H1 (cell line): ENCODE results near the gene EIPR1. TPM values are rescaled to one million over a fixed set of nuclear protein-coding genes. Genes with fewer than 3 reads are reported as not detected.

Experiments
- CTCF ChIA-PET: fragments of 300-600 bp; sonication (Branson Sonifier 250); formaldehyde crosslinking; loops from one replicate; lab custom pipeline; 2021; ENCODE audit not compliant: partially characterized antibody; lab: Charles Lee
- POLR2A ChIA-PET: fragments of 300-600 bp; sonication (Branson Sonifier 250); formaldehyde crosslinking; loops from one replicate; lab custom pipeline; 2021; ENCODE audit warnings: inconsistent platforms; ENCODE audit not compliant: partially characterized antibody; lab: Charles Lee
- DNase-seq, 2 experiments: peaks; one replicate each; pipeline versions ENCODE4 v3.0.0 to v3.0.0-alpha.2; 2010 to 2022; ENCODE audit warnings: low spot score in 2 of 2, low read depth in 1 of 2, mixed read lengths in 1 of 2
- FAIRE-seq: peaks from 2 replicates; lab custom pipeline; 2011; peaks lifted over from hg19 to GRCh38; lab: Jason Lieb, UNC
- H2AFZ ChIP-seq: 2 replicates; pipeline ENCODE4 v1.8.1; 2012; ENCODE audit warnings: low read length, inconsistent platforms
- H2AK5ac ChIP-seq: 2 replicates; pipeline ENCODE4 v1.6.1; 2013; ENCODE audit warnings: low read depth, low read length
- H2BK120ac ChIP-seq: replicated peaks from 2 replicates; pipeline ENCODE3; 2013; ENCODE audit warnings: low read depth, low read length, inconsistent platforms
- H2BK12ac ChIP-seq: 2 replicates; pipeline ENCODE4 v1.6.1; 2013; ENCODE audit warnings: low read depth, low read length
- H2BK15ac ChIP-seq: 2 replicates; pipeline ENCODE4 v1.6.1; 2013; ENCODE audit warnings: low read length
- H2BK20ac ChIP-seq: 2 replicates; pipeline ENCODE4 v1.6.1; 2013; ENCODE audit warnings: low read length
- H2BK5ac ChIP-seq: 2 replicates; pipeline ENCODE4 v1.6.1; 2013; ENCODE audit warnings: low read depth, low read length
- H3K14ac ChIP-seq: 2 replicates; pipeline ENCODE4 v1.6.1; 2013; ENCODE audit warnings: inconsistent platforms; ENCODE audit not compliant: insufficient read length
- H3K18ac ChIP-seq: 2 replicates; pipeline ENCODE4 v1.6.1; 2013; ENCODE audit warnings: low read length; ENCODE audit errors: extremely low read depth
- H3K23ac ChIP-seq: 2 replicates; pipeline ENCODE4 v1.6.1; 2013; ENCODE audit warnings: inconsistent platforms; ENCODE audit not compliant: insufficient read length
- H3K23me2 ChIP-seq: 2 replicates; pipeline ENCODE4 v1.6.1; 2013; ENCODE audit warnings: low read depth, low read length
- H3K27ac ChIP-seq: 2 replicates; pipeline ENCODE4 v1.6.1; 2011; ENCODE audit warnings: low read depth, low read length, inconsistent platforms
- H3K27me3 ChIP-seq, 4 experiments: replicated peaks in 1 of 4; 1 replicate in 1 of 4; 2 replicates in 3 of 4; pipeline versions ENCODE4 v1.6.1 to v1.8.1; 2011 to 2013; ENCODE audit warnings: low read length in 3 of 4, mild to moderate bottlenecking in 3 of 4, inconsistent platforms in 2 of 4, mixed read lengths in 2 of 4, moderate library complexity in 1 of 4; ENCODE audit not compliant: control insufficient read depth in 3 of 4, insufficient read depth in 3 of 4; ENCODE audit errors: extremely low read depth in 1 of 4
- H3K36me3 ChIP-seq, 4 experiments: 2 replicates each; pipeline versions ENCODE4 v1.6.1 to v1.8.1; 2011 to 2013; ENCODE audit warnings: mild to moderate bottlenecking in 4 of 4, low read length in 3 of 4, moderate library complexity in 2 of 4, control low read depth in 1 of 4, inconsistent platforms in 1 of 4; ENCODE audit not compliant: insufficient read depth in 4 of 4, control insufficient read depth in 2 of 4
- H3K4ac ChIP-seq: replicated peaks from 2 replicates; pipeline ENCODE3; 2013; ENCODE audit warnings: low read length, low read depth, mixed read lengths, inconsistent platforms; ENCODE audit not compliant: insufficient read length
- H3K4me1 ChIP-seq, 4 experiments: replicated peaks in 1 of 4; 1 replicate in 1 of 4; 2 replicates in 3 of 4; pipeline versions ENCODE4 v1.6.1 to v1.8.1; 2011 to 2013; ENCODE audit warnings: low read length in 3 of 4, inconsistent platforms in 2 of 4, mixed read lengths in 1 of 4; ENCODE audit not compliant: insufficient read depth in 4 of 4, control insufficient read depth in 3 of 4
- H3K4me2 ChIP-seq, 2 experiments: 2 replicates each; pipeline versions ENCODE4 v1.6.1 to v1.8.1; 2011 to 2013; ENCODE audit warnings: low read depth in 2 of 2, low read length in 2 of 2, control low read depth in 1 of 2, inconsistent platforms in 1 of 2, mild to moderate bottlenecking in 1 of 2; ENCODE audit not compliant: insufficient read depth in 1 of 2
- H3K4me3 ChIP-seq, 4 experiments: fragments of 200-600, 300-600 bp in 1 of 4; sonication (generic), shearing (Covaris generic), sonication (Bioruptor Twin) in 1 of 4; 2 replicates each; pipeline versions ENCODE4 v1.5.1 to v1.8.1; 2011 to 2016; ENCODE audit warnings: low read length in 4 of 4, low read depth in 3 of 4, control low read depth in 2 of 4, inconsistent platforms in 2 of 4, mild to moderate bottlenecking in 2 of 4, mixed read lengths in 1 of 4, moderate library complexity in 1 of 4; ENCODE audit not compliant: insufficient read depth in 2 of 4; ENCODE audit errors: extremely low read depth in 1 of 4
- H3K56ac ChIP-seq: replicated peaks from 2 replicates; pipeline ENCODE3; 2013; ENCODE audit warnings: low read depth, mild to moderate bottlenecking, mixed read lengths, low read length, inconsistent platforms; ENCODE audit not compliant: insufficient read length
- H3K79me1 ChIP-seq: 2 replicates; pipeline ENCODE4 v1.6.1; 2013; ENCODE audit warnings: low read depth, low read length, control low read depth
- H3K79me2 ChIP-seq, 2 experiments: 2 replicates each; pipeline versions ENCODE4 v1.6.1 to v1.8.1; 2012 to 2013; ENCODE audit warnings: low read length in 2 of 2, mild to moderate bottlenecking in 2 of 2, inconsistent platforms in 1 of 2; ENCODE audit not compliant: insufficient read depth in 2 of 2, control insufficient read depth in 1 of 2
- H3K9ac ChIP-seq, 4 experiments: replicated peaks in 1 of 4; 1 replicate in 1 of 4; 2 replicates in 3 of 4; pipeline versions ENCODE4 v1.6.1 to v1.8.1; 2011 to 2013; ENCODE audit warnings: low read depth in 3 of 4, low read length in 3 of 4, control low read depth in 2 of 4, mild to moderate bottlenecking in 2 of 4, moderate library complexity in 2 of 4, inconsistent platforms in 1 of 4; ENCODE audit errors: extremely low read depth in 1 of 4
- H3K9me3 ChIP-seq, 2 experiments: 2 replicates each; pipeline versions ENCODE4 v1.6.1 to v1.8.1; 2012 to 2013; ENCODE audit warnings: mild to moderate bottlenecking in 2 of 2, moderate library complexity in 2 of 2, control low read depth in 1 of 2, inconsistent platforms in 1 of 2, low read depth in 1 of 2, low read length in 1 of 2, mixed read lengths in 1 of 2; ENCODE audit not compliant: insufficient read depth in 2 of 2
- H4K20me1 ChIP-seq, 2 experiments: replicated peaks in 1 of 2; 2 replicates each; pipeline versions ENCODE3 to v1.8.1; 2011 to 2013; ENCODE audit warnings: inconsistent platforms in 2 of 2, low read length in 2 of 2, mild to moderate bottlenecking in 1 of 2; ENCODE audit not compliant: insufficient read depth in 2 of 2, control insufficient read depth in 1 of 2
- H4K5ac ChIP-seq: 2 replicates; pipeline ENCODE4 v1.6.1; 2013; ENCODE audit warnings: low read length, low read depth, mixed read lengths, inconsistent platforms; ENCODE audit not compliant: insufficient read length
- H4K8ac ChIP-seq: 2 replicates; pipeline ENCODE4 v1.8.0; 2013; ENCODE audit warnings: mild to moderate bottlenecking, moderate library complexity, low read length, inconsistent platforms; ENCODE audit not compliant: insufficient read depth; ENCODE audit errors: extremely low read depth
- H4K91ac ChIP-seq: replicated peaks from 2 replicates; pipeline ENCODE3; 2013; ENCODE audit warnings: low read length, mixed read lengths, inconsistent platforms; ENCODE audit not compliant: insufficient read length
- ASH2L ChIP-seq: fragments of 200-600, 300-600 bp; sonication (generic); IDR thresholded peaks from one replicate; pipeline ENCODE4 v1.7.1; 2017; ENCODE audit warnings: low read length
- ATF2 ChIP-seq: IDR thresholded peaks from 2 replicates; pipeline ENCODE4 v1.6.1; 2012; ENCODE audit warnings: low read length, inconsistent platforms
- CTBP2 ChIP-seq: IDR thresholded peaks from 2 replicates; pipeline ENCODE4 v1.7.0; 2011; ENCODE audit warnings: borderline replicate concordance, mild to moderate bottlenecking, moderate library complexity, mixed read lengths, low read length; ENCODE audit not compliant: insufficient read depth, insufficient read length
- E2F6 ChIP-seq: IDR thresholded peaks from 2 replicates; pipeline ENCODE4 v1.6.1; 2012; ENCODE audit warnings: inconsistent platforms
- FOSL1 ChIP-seq: IDR thresholded peaks from 2 replicates; pipeline ENCODE4 v1.6.1; 2011; ENCODE audit warnings: mild to moderate bottlenecking, low read depth, low read length, moderate library complexity; ENCODE audit not compliant: insufficient read depth
- GABPA ChIP-seq: IDR thresholded peaks from 2 replicates; pipeline ENCODE4 v1.6.1; 2011; ENCODE audit warnings: mild to moderate bottlenecking, low read length, moderate library complexity, borderline replicate concordance; ENCODE audit not compliant: insufficient read depth
- HDAC6 ChIP-seq: IDR thresholded peaks from one replicate; pipeline ENCODE4 v1.7.1; 2012; ENCODE audit warnings: low read depth, mild to moderate bottlenecking, inconsistent platforms, low read length, moderate library complexity
- KDM1A ChIP-seq: fragments of 200-600, 300-600 bp; sonication (generic); IDR thresholded peaks from 2 replicates; pipeline ENCODE4 v1.7.1; 2016; ENCODE audit warnings: mild to moderate bottlenecking, low read length, borderline replicate concordance
- RXRA ChIP-seq: IDR thresholded peaks from 2 replicates; pipeline ENCODE4 v1.6.1; 2011; ENCODE audit warnings: low read depth, mild to moderate bottlenecking, low read length, moderate library complexity; ENCODE audit not compliant: insufficient read depth
- WGBS, 2 experiments: shearing (Covaris generic) in 1 of 2; methylation state at CpG; one replicate each; pipeline versions ENCODE4 v1.1.6 to v1.1.7; 2013 to 2015; ENCODE audit warnings: low lambda C conversion rate in 2 of 2, mixed read lengths in 2 of 2, inconsistent platforms in 1 of 2, low coverage in 1 of 2, missing lambda C conversion rate in 1 of 2; ENCODE audit not compliant: insufficient replicate concordance in 2 of 2, insufficient coverage in 1 of 2, insufficient read length in 1 of 2; ENCODE audit errors: extremely low coverage in 1 of 2, missing lambda C conversion rate in 1 of 2; 5-methylcytosine and 5-hydroxymethylcytosine counted together
- polyA plus RNA-seq, 7 experiments: library from polyadenylated mRNA; depleted of rRNA in 3 of 7; stranded (reverse) in 5 of 7; unstranded in 2 of 7; fragments of >200 nt in 5 of 7; fragments of 200-250 nt in 2 of 7; gene quantifications; 1 replicate in 5 of 7; 2 replicates in 1 of 7; 4 replicates in 1 of 7; pipeline versions ENCODE4 v1.2.1 to v1.2.3, GENCODE V29; 2011 to 2013; ENCODE audit warnings: missing spikeins in 2 of 7, mixed read lengths in 2 of 7
- total RNA-seq: library from RNA; stranded (reverse); fragmentation: NEBNext Ultra II Directional; extraction: Animal tissue kit (Norgen Biotek cat#: 25700); gene quantifications from 2 replicates; pipeline ENCODE4 v1.2.1, GENCODE V29; 2021

EIPR1 gene
- total and polyA plus RNA-seq, 2 of the 8 experiments (the other 6 are each of a cell fraction or from before 2014, with no cell fraction given) = 26.3 to 56.4 TPM

- H2AK5ac ChIP-seq = no peak overlapping the region
- H4K20me1 ChIP-seq = peaks cover 0 to 4% of the 10 kb centered on the region in 2 experiments
- H3K4me1 ChIP-seq = no peaks in the 10 kb centered on the region; a peak in 1 of 7 replicates
- H4K8ac ChIP-seq = no peak overlapping the region
- no peak overlapping the region for H2BK15ac ChIP-seq
- ChIA-PET POLR2A (no interaction called here), CTCF (interaction anchor here (0.6 to 3.4 kb wide), 15 partner anchors 9 to 301 kb away, joined by 3 to 32 read pairs (median 3); no protein-coding TSS in a partner anchor)
- H2BK5ac ChIP-seq = no peak overlapping the region
- H4K5ac ChIP-seq = no peak overlapping the region
- peaks cover 3% of the 10 kb centered on the region; the same call in 1 of the 2 replicates for H3K79me1 ChIP-seq
- H3K9me3 ChIP-seq = no peaks in the 10 kb centered on the region
- H2BK12ac ChIP-seq = no peak overlapping the region
- no peaks in the 10 kb centered on the region for H3K79me2 ChIP-seq
- no peak overlapping the region for H3K56ac ChIP-seq
- no peak overlapping the region for H2BK20ac ChIP-seq
- H3K23me2 ChIP-seq = peaks cover 6% of the 10 kb centered on the region; the same call in 1 of the 2 replicates
- no peak overlapping the region for H2AFZ ChIP-seq
- 77% methylated on average over 10 of the region's 11 CpGs; no CpG with 5 or more reads in 1 of the 2 experiments for WGBS, 2 experiments
- DNase-seq (no peak), FAIRE-seq (no peak)
- no peak overlapping the region for H3K14ac ChIP-seq
- H3K36me3 ChIP-seq = no peaks in the 10 kb centered on the region
- H3K18ac ChIP-seq = no peak overlapping the region
- H3K4me3 ChIP-seq = no peak overlapping the region
- H3K27me3 ChIP-seq = no peaks in the 10 kb centered on the region
- no peak overlapping the region for H3K23ac ChIP-seq
- no peak overlapping the region for H4K91ac ChIP-seq
- H3K27ac ChIP-seq = no peak overlapping the region
- no peak overlapping the region for H3K4ac ChIP-seq
- no peak overlapping the region for H3K9ac ChIP-seq
- no peak overlapping the region for H3K4me2 ChIP-seq
- H2BK120ac ChIP-seq = no peak overlapping the region
- TF ChIP-seq HDAC6 (no peak), RXRA (no peak), FOSL1 (no peak), E2F6 (no peak), ASH2L (no peak), KDM1A (no peak), GABPA (no peak), CTBP2 (no peak), ATF2 (no peak)
These were observed 198.0 kb downstream of the EIPR1 start for GRCh38 chr2:3179626-3180025.
